ENCODE data around the gene GALNT2.

GRCh38 chr1:230091473-230092231, 24.6 kb downstream of the GALNT2 start:
- TF ChIP-seq CTCF (IDR thresholded peaks at IDR 0.05; ENCODE audit: low read length), result no peak
- no peak for TF ChIP-seq EZH2phosphoT487 (IDR thresholded peaks at IDR 0.05; ENCODE audit: low read length)
- no peak for TF ChIP-seq EZH2 (optimal IDR thresholded peaks at IDR 0.05; ENCODE audit: low read depth, low read length)

All from MM.1S (cell line).